GM21526 (cell line): ENCODE data around the gene RPTOR.

ENCODE experiments used
- ATAC-seq: cut with Tn5 transposase; IDR thresholded peaks from one replicate; pipeline ENCODE4 v1.9.1; 2021; ENCODE audit warnings: moderate library complexity; ENCODE audit not compliant: unreplicated experiment, low FRiP score

Gene RPTOR

DNA sequence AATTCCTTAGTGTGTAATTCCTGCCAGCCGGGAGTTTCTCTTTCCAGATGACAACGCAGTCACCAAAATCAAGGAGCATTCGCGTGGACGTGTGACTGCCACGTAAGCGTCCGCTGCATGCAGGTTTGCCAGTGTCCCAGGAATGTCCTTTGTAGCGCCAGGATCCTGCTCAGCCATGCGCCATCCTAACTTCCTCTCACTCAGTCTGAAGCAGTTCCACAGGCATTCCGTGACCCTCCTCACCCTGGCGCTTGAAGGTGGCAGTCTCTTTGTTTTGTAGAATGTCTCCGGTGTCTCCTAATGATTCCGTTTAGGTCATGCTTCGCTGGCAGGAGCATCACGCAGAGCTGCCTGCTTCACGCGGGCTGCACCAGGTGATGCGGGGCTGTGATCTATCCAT, 88.6 kb downstream of the RPTOR start:
- no peak for ATAC-seq

DNA sequence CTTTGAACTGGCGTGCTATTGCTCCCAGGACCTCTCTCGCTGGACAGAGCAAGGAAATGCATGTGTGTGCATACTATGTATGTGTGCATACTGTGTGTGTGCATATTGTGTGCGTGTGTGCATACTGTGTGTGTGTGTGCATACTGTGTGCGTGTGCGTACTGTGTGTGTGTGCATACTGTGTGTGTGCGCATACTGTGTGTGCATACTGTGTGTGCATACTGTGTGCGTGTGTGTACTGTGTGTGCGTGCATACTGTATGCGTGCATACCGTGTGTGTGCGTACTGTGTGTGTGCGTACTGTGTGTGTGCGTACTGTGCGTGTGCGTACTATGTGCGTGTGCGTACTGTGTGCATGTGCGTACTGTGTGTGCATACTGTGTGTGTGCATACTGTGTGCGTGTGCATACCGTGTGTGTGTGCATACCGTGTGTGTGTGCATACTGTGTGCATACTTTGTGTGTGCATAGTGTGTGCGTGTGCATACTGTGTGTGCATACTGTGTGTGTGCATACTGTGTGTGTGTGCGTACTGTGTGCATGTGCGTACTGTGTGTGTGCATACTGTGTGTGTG, 89.4 kb downstream of the RPTOR start:
- ATAC-seq, result no peak

DNA sequence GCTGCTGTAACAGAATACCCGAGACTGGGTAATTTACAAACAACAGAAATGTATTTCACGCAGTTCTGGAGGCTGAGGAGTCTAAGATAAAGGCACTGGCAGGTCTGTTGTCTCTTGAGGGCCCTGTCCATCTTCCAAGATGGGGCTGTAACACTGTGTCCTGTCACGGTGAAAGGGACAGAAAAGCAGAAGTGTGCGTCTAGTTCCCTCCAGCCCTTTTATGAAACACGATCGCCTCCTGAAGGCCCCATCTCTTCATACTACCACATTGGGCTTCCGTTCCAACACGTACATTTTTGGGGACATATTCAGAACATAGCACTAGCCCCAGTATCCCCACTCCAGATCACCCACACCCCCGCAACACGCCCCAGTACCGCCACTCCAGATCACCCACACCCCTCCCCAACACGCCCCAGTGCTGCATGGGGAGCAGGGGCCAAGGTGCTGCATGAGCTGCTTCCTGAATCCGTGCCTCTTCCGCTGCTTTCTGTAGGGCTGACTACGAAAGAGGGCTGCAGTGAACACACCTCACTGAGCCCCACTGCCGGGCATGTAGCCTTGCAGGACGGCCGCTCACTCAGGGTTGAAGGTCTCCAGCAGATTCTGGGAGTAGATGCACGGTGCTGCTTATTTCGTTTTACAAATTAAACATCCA, 91.9 kb downstream of the RPTOR start:
- ATAC-seq, result no peak

DNA sequence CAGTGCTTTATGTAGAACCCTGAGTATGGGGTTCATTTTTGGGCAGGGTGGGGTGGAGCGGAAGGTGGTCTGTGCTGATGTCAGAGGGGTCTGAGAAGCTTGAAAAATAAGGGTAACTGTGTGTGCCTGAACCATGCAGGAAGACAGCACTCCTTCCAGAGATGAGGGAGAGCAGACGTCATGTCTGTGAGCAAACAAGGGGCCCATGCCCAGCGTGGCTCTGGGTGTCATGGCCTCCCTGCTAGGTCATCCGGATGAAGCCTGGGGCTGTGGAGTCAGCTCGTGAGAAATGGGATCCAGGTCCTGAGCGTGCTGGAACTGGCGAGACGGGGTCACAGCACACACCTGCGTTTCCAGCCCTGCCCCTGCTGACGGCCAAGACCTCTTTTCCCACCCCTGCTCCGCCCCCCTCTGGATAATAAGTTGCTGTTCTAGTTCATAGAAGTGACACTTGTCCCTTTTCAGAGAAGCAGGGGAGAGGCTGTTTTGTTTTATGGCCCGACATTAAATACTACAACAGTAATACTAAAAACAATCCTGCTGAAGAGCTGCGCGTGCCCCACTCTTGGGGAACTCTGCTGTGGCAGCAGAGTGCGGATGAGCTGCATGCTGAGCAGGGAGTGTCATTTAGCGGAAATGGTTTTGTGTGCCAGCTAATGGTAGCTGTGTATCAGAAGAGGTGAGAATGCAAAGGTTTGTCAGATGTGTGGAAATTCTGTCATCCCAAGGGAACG, 92.6 kb downstream of the RPTOR start:
- no peak for ATAC-seq

DNA sequence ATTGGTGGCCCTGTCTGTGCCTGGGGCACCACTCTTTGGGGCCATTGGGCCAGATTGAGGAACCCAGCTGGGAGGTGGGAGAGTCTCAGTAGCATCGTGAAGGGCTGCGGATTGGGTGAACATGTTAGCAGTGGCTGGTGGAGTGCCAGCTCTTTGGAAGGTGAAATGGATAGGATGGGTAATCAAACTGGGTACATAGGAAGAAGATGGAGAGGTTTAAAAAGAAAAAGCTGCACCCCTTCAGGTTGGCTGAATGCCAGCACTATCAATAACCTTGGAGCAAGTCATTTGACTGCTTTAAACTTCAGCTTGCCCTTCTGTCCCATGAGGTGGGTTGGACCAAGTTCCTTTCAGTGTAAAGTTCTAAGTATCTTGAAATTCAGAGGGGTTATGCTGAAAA, 95.0 kb downstream of the RPTOR start:
- no peak for ATAC-seq

DNA sequence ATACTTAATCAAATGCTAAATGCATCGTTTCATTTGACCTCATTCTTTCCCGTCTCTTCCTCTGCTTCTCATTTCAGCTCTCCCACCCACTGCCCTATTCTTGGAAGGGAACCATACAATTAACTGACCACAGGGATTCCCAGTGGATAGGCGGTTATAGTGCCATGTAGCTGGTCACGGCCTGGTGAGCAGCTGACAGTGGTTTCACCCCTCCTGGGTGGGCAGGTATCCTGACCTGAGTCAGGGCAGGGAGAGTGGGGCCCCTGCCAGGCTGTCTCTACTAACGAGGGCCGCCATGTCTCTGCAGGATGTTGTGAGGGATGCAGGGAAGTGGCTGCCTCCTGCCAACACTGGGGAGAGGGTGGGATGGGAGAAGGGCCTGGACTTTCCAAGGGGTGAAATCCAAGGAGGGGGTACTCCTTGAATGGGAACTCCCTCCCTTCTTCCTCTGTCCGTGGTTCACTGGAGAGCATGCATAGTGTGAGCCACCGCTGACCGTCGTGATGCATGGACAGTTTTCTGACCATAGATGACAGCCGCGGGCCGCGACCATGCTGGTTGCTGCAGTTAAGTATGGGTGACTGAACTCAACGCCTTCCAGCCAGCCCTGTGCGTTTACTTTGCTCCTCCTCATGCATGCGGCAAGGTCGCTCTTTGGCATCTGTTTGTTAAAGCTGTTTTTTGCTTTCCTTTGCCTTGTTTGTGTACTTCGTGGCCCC, 95.9 kb downstream of the RPTOR start:
- no peak for ATAC-seq

DNA sequence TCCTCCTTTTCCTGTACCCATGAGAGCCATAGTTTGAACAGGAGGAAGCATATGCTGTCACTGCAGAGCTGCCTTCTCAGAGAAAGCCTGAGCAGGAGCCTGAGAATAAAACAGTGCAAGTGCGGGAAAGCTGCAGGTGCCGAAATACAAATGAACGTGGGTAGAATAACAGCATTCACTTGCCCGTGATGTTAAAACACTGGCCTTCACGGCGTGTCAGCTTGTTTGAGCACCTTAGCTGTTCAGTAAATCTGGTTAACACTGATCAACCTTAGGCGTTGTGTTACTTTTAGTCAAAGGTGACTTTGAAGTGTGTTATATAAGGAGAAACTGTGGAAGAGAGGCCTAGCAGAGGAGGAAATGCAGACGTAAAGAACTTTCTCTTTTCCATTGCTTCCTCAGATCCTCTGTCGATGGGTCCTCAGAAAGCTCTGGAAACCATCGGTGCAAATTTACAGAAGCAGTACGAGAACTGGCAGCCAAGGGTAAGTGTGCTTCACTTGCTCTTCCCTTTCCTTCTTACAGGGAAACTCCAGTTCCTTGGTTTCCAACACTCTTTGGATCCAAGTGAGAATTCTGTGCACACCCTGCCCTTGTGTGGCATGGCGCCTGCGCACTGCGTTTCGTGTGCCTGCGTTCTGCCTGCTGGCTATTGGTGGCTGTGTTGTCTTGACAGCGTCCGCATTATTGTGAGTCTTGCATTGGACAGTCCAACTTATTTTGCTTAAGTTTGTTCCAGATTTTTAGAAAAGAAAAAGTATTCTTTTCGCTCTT, 98.9 kb downstream of the RPTOR start:
- no peak for ATAC-seq

DNA sequence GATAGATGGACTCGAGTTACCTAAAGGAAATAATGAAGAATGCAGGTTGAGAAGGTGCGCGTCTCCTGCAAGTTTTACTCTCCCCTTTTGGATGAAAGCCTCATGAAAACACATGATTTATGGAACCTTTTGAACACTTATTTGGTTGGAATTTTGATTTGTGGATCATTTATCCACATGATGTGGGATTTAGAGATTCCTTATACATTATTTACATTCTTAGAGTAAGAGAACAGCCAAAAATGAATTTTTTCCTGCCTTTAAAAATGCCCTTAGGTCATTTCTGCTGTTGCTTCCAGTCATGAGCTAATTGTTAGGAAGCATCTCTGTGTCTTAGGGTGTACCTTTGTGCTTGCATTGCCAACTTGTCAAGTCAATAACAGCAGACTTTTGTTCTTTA, 99.9 kb downstream of the RPTOR start:
- ATAC-seq, result no peak

DNA sequence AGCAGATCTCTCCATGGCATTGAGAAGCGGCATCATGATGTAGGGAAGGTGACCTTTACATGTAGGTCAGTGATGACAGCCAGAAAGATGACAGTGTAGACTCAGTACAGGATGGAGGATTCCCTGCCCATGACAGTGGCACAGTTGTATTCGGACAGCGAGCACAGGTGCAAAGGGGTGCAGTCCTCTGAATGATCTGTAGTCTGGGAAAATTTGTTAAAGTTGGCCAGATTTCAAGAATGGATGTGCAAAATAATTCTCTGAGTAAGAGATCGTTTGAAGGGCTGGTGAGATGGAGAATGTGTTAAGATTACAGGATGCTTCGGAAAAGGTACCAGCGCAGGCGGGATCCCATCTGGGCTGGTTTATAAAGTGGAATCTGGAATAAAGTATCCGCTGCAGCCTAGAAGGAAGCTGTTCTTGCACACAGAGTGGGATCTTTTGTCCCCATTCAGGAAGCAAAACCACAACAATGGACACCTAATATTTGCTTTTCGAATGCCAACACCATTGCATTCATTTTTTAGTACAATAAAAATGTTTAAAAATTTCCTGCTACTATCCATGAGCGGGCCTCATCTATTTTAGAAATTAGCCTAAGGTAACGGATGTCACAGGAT, 101.2 kb downstream of the RPTOR start:
- ATAC-seq, result no peak

DNA sequence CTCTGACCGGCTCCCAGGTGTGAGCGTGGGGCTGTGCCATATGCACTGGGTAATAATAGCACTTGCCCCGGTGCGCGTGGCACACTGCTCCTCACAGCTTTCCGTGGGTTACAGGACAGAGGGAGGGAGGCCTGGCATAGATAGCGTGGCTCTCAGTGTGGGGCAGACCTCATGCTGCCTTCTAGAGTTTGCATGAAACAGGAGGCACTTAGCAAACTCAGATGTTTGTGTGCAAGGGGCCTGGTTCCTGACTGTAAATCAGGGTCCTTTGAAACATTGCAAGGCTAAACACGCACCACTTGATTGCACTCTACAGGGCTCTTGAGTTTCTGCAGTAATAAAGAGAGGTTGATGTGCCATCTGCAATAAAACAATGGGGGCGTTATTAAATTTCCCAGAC, 101.7 kb downstream of the RPTOR start:
- no peak for ATAC-seq

DNA sequence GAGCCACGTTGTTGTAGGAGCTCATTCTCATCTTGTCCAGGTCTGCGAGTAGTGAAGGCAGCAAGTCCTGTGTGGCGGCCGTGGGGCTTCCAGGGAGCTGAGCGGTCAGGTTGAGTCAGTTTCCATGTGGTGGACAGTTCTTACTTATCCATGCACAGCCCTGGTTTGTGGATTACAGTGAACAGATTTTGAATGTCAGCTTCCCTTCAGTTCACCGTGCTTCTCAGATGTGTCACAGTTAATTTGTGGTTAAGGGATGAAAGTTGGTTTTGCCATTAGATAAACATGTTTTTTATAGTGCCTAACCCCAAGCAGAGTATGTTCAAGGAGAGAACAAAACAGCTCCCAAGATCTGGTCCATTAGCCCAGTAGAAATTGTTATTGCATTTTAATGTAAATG, 103.1 kb downstream of the RPTOR start:
- no peak for ATAC-seq

DNA sequence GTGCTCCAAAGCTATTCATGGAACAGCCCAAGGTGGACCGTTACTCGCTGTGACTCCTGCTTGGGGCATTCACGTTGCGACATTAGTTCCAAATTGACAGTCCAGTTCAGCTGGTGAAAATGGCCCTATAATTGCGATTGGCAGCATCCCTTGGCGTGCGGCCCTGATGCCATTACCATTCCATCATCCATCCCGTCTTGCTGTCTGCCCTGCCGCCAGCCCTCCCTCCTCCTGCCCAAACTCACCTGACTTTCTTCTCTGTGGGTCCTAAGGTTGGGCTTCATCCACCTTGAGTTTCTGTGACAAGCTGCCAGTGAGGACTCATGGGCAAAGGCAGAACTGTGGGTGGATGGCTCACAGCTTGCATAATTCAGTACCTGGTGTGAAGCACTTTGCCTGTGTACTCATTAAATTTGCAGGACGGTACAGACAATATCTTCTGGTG, 104.6 kb downstream of the RPTOR start:
- ATAC-seq, result no peak

DNA sequence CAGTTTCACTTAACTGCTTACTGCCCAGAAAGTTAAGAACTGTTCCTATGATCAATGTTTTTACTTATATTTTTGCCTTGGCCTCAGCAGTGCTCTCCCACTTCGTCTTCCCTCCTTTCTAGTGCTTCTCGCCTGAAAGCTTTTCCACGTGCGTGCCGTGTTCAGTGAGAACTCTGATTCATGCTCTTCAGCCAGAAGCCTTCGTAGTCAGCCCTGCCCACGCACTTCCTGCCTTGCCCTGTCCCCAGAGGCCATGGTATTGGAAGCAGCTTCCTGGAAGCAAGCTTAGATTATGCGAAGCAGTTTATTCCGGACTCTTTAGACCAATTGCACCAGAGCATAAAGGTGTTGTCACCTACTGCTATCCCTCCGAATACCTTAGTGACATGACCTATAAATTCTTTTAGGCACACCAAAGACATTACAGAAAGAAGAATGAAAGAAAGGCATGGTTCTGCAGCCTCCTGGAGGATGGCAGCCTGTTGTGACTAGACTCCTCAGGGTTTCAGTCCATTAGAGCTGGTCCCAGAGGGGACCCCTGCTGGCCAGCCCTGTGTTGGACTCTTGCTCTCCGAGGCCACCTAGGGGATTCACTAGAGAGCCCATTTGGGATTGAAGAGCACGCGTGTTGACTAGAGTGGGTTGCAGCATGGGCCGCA, 105.2 kb downstream of the RPTOR start:
- no peak for ATAC-seq

DNA sequence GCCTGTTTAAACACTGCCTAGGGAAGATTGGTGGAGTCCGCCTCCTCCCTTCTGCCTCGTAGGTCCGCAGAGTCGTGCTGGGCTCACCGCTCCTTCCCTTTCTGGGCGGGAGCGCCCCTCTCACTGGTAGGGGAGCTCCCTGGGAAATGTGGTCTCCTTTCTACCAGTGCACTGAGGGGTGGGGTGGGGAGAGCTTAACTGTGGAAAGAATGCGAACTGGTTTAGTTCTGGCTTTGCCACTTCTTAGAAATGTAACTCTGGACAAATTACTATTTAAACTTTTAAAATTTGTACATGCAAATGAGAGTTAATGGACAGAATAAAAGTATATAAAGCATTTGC, 105.7 kb downstream of the RPTOR start:
- ATAC-seq, result no peak

DNA sequence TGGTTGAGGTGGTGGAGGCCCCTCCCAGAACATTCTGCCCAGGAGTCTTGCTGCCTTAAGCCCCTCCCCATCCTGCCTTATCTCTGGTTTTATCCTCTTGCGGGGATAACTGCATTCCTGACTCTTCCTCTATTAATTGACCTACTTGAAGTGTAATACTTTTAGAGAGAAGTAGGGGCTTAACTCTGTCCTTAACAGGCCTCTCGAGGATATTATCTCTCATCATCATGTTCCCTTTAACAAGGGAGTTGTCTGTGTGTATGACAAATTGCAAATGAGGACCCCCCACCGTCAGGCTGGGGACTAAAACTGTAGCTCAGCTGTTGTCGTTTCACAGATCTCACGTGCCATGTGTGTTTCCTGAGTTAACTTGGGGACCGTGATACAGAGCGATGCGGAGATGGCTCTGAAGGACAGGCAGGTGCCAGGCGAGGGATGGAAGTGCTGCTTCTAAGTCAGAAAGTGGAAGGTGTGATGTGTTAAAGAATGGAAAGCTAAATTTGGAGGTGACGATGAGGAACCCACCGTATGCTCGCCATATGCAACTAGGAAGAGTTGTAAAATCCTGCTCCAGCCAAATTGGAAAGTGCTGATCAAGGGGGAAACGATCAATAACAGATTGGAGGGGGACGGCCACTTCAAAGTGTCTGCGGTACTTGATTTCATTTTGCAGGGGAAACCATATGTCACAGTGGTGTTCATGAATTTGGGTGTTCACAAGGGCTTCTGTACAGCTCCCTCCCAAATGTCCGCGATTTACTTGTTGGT, 106.3 kb downstream of the RPTOR start:
- no peak for ATAC-seq

DNA sequence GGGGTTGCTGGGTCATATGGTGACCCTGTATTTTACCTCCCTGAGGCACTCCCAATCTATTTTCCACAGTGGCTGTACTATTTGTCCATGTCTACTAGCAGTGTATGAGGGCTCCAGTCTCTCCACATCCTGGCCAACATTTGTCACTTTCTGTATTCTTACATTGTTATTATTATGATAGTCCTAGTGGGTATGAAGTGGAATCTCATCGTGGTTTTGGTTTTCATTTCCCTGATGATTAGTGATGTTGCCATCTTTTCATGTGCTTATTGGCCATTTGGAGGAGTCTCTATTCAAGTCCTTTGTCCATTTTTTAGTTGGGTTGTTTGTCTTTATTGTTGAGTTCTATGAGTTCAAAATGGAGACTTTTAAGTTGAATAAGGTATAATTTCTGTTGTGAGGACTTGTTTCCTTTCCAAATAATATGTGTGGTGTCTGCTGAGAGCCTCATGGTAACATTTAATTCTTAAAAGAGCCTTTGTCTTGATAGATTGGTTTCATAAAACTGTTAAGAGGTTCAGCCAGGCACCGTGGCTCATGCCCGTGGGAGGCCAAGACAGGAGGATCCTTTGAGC, 108.2 kb downstream of the RPTOR start:
- ATAC-seq, result no peak

DNA sequence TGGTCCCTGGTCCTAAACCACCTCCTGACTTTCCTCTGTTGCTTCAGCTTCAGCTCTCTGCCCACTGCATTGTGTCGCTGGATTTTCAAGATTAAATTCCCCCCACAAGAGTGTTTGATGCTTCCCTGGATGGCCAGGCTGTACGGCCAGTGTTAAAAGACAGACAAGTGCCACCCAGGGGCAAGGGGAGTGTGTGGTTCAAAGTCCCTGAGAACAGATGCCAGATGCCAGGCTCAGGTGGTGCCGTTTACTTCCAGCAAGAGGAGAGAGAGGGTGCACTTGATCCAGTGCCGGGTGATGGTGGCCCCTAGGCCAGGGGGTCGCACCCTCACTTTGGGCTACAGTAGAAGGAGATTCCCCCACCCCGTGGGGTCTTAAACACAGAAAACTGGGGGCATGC, 109.2 kb downstream of the RPTOR start:
- ATAC-seq, result no peak

DNA sequence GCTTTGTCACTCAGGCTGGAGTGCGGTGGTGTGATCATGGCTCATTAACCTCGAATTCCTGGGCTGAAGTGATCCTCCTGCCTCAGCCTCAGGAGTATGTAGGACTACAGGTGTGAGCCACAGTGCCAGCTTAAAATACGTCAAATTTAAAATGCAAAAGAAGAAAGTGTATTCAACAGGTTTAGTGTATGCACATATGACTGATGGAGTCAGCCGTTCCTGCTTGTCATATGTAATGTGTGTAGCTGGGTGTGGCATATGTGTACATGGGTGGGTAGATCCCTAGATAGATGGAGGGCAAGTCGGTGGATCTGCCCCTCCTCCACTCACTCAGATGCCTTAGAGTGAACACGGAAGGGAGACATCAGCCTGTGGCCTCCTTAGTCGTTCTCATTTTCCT, 111.0 kb downstream of the RPTOR start:
- ATAC-seq, result no peak

DNA sequence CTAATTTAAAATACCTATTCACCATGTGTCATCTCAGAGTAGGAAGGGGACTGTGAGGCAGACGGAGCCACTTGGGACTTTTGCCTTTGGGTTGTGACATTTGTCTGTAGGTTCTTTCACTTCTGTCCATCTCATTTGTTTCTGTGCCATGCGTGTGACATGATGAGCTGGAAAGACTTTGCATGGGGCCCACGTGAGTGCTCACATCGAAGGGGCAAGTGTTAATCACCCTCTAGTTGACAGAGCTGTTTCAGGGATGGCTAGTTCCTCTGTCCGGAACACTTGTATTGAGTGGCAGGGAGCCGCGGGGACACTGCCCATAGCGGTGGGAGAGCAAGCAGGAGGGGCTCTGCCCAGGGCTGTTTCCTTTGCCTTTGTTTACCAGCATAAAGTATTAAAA, 112.0 kb downstream of the RPTOR start:
- no peak for ATAC-seq
